GM13977 (cell line): ENCODE results near the gene LLGL1.

Experiments
- DNase-seq: peaks from one replicate; pipeline ENCODE4 v3.0.0; 2012; ENCODE audit warnings: low spot score
- in situ Hi-C: fragments of 300-500 bp; cut with MboI; formaldehyde crosslinking; loops from one replicate; pipeline ENCODE4 v1.12.0; 2022; ENCODE audit warnings: low sequenced_read_pairs, low pct_unique_long_range_greater_than_20kb, mixed read lengths, inconsistent platforms; ENCODE audit not compliant: unreplicated experiment
- TF ChIP-seq, protein P1 (sequence below): IDR thresholded peaks from 2 replicates; pipeline ENCODE4 v1.5.1; 2012; ENCODE audit warnings: mild to moderate bottlenecking, control low read depth; ENCODE audit not compliant: insufficient read depth; ENCODE audit errors: extremely low read depth, missing control alignments

LLGL1 gene

DNA sequence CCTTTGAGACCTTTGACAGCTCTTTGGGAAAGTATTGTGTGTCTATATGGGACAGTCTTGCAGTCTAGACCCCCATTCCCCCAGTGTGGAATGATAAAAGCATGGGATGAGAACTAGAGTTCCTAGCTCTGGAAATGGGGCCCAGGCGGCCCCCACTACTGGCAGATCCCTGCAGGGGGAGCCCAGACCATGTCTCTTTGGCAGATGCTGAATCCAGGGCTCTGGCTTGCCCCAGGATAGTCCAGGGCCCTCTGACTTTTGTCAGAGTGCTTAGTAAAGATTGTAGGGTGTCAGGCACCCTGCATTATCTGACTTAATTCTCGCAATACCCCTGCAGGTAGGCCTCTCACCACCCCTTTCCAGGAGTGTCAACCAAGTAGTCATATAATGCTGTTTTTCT, 33.5 kb upstream of the LLGL1 start:
- TF ChIP-seq, protein P1, sequence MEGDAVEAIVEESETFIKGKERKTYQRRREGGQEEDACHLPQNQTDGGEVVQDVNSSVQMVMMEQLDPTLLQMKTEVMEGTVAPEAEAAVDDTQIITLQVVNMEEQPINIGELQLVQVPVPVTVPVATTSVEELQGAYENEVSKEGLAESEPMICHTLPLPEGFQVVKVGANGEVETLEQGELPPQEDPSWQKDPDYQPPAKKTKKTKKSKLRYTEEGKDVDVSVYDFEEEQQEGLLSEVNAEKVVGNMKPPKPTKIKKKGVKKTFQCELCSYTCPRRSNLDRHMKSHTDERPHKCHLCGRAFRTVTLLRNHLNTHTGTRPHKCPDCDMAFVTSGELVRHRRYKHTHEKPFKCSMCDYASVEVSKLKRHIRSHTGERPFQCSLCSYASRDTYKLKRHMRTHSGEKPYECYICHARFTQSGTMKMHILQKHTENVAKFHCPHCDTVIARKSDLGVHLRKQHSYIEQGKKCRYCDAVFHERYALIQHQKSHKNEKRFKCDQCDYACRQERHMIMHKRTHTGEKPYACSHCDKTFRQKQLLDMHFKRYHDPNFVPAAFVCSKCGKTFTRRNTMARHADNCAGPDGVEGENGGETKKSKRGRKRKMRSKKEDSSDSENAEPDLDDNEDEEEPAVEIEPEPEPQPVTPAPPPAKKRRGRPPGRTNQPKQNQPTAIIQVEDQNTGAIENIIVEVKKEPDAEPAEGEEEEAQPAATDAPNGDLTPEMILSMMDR = peak; percentile 28
- no peak for DNase-seq
- in situ Hi-C loops = no loop called here

- in situ Hi-C loops = no loop called here
- no peak for DNase-seq
These were observed 31.0 kb upstream of the LLGL1 start for GRCh38 chr17:18194394-18194793.

GRCh38 chr17:18194804-18195203, 30.6 kb upstream of the LLGL1 start:
- TF ChIP-seq, protein P1 = no peak
- DNase-seq = no peak
- in situ Hi-C loops = no loop called here

More at GRCh38 chr17:18194394-18194793, 31.0 kb upstream of the LLGL1 start:
- TF ChIP-seq, protein P1 = no peak

- DNase-seq = no peak
- in situ Hi-C loops = no loop called here
- TF ChIP-seq, protein P1 = no peak
These were observed 30.2 kb upstream of the LLGL1 start for GRCh38 chr17:18195246-18195645.

GRCh38 chr17:18197535-18198194, 27.8 kb upstream of the LLGL1 start:
- no peak for DNase-seq
- in situ Hi-C loops = no loop called here

GRCh38 chr17:18198530-18198929, 26.9 kb upstream of the LLGL1 start:
- DNase-seq = no peak

More at GRCh38 chr17:18197535-18198194, 27.8 kb upstream of the LLGL1 start:
- TF ChIP-seq, protein P1 = no peak

More at GRCh38 chr17:18198530-18198929, 26.9 kb upstream of the LLGL1 start:
- in situ Hi-C loops = no loop called here
- TF ChIP-seq, protein P1 = no peak
